T-helper 1 cell treated with Interleukin-12 subunit alpha and Interleukin-12 subunit beta and Interleukin-4 antibody, amounts not matched to agents 30 ng/mL and 1 ng/mL, for 36 hours (primary cell): ENCODE data around the gene COPB2. TPM values are rescaled to one million over a fixed set of nuclear protein-coding genes. Genes with fewer than 3 reads are reported as not detected.
"Not testable (repeated sequence)": the region's sequence is repeated elsewhere in the genome, so short reads cannot be mapped to it uniquely, and the experiment has no call there.

Experiments
- intact Hi-C: fragments of 100-400 bp; cut with micrococcal nuclease; formaldehyde crosslinking; loops from one replicate; pipeline ENCODE4 v1.15.1; 2024
- total RNA-seq: library from RNA; stranded (reverse); gene quantifications from 2 replicates; pipeline ENCODE4 v1.2.3, GENCODE V29; 2022

The COPB2 gene
- total RNA-seq, 1 donor from 2014 or later: 112 TPM

GRCh38 chr3:139380575-139380974 is 8.9 kb downstream of the COPB2 start:
- intact Hi-C loops: no loop called here

GRCh38 chr3:139378587-139379241 is 10.7 kb downstream of the COPB2 start:
- intact Hi-C loops: no loop called here

- intact Hi-C loops: no loop called here
Observed at GRCh38 chr3:139377378-139377777, 12.1 kb downstream of the COPB2 start.

GRCh38 chr3:139374099-139374498 is 15.3 kb downstream of the COPB2 start:
- intact Hi-C loops: no loop called here

- intact Hi-C loops: no loop called here
Observed at GRCh38 chr3:139364549-139364948, 24.9 kb downstream of the COPB2 start.

- intact Hi-C loops: no loop called here
Observed at GRCh38 chr3:139361276-139361675, 28.2 kb downstream of the COPB2 start.

GRCh38 chr3:139358841-139359562 is 30.4 kb downstream of the COPB2 start:
- intact Hi-C loops: no loop called here

GRCh38 chr3:139357899-139358298 is 31.5 kb downstream of the COPB2 start:
- intact Hi-C loops: no loop called here

- intact Hi-C loops: no loop called here
Observed at GRCh38 chr3:139355891-139356290, 33.6 kb downstream of the COPB2 start.

GRCh38 chr3:139355476-139355875 is 34.0 kb downstream of the COPB2 start:
- intact Hi-C loops: no loop called here

GRCh38 chr3:139354661-139355060 is 34.8 kb downstream of the COPB2 start:
- intact Hi-C loops: no loop called here

- intact Hi-C loops: no loop called here
Observed at GRCh38 chr3:139353920-139354556, 35.4 kb downstream of the COPB2 start.

- intact Hi-C loops: loop anchor here (10.0 kb wide), 1 partner anchor 652 kb away; no protein-coding TSS in a partner anchor
Observed at GRCh38 chr3:139346771-139347170, 42.7 kb downstream of the COPB2 start.

- intact Hi-C loops: loop anchor here (1.0 to 10.0 kb wide), 9 partner anchors 45 to 1172 kb away; partner anchors contain the start of genes ARMC8, CEP70, COPB2 and DBR1
Observed at GRCh38 chr3:139343895-139344856, 45.3 kb downstream of the COPB2 start, which contains the start of gene MRPS22. Gene MRPS22 (plus strand): TSS chr3:139344020. CDS start chr3:139344027, 7 bp downstream.

- intact Hi-C loops: loop anchor here (2.0 to 10.0 kb wide), 6 partner anchors 510 to 1170 kb away; partner anchors contain the start of genes ARMC8, DBR1, MRAS and PIK3CB
Observed at GRCh38 chr3:139342054-139342453, 47.4 kb downstream of the COPB2 start.

GRCh38 chr3:139340784-139341183 is 48.7 kb downstream of the COPB2 start:
- intact Hi-C loops: loop anchor here (5.0 to 10.0 kb wide), 4 partner anchors 508 to 1168 kb away; partner anchors contain the start of genes DBR1 and PIK3CB

- intact Hi-C loops: no loop called here
Observed at GRCh38 chr3:139339219-139339906, 50.1 kb downstream of the COPB2 start.

GRCh38 chr3:139338405-139338804 is 51.0 kb downstream of the COPB2 start:
- intact Hi-C loops: no loop called here

GRCh38 chr3:139334675-139335074 is 54.8 kb downstream of the COPB2 start:
- intact Hi-C loops: not testable (repeated sequence)

- intact Hi-C loops: no loop called here
Observed at GRCh38 chr3:139332092-139332491, 57.4 kb downstream of the COPB2 start.
